Transverse colon (tissue), 4 donors: Measurements from ENCODE around the gene LSM11. TPM values are rescaled to one million over a fixed set of nuclear protein-coding genes. Genes with fewer than 3 reads are reported as not detected.
"Not testable (repeated sequence)": the region's sequence is repeated elsewhere in the genome, so short reads cannot be mapped to it uniquely, and the experiment has no call there.

ENCODE experiments used
- DNase-seq: peaks from one replicate; pipeline ENCODE4 v3.0.0-alpha.2; 2019
- H3K27ac ChIP-seq, 4 donors: fragments of 200-600 bp; sonication (generic); 2 replicates each; pipeline ENCODE4 v1.5.1; 2016 to 2018; ENCODE audit warnings: inconsistent platforms in 4 of 4
- H3K27me3 ChIP-seq: fragments of 200-600 bp; sonication (generic); 2 replicates; pipeline ENCODE4 v1.5.1; 2017; ENCODE audit warnings: inconsistent platforms
- H3K36me3 ChIP-seq, 4 donors: fragments of 200-600 bp; sonication (generic); 2 replicates each; pipeline ENCODE4 v1.5.1; 2017 to 2019; ENCODE audit warnings: inconsistent platforms in 4 of 4
- H3K4me1 ChIP-seq, 4 donors: fragments of 200-600 bp; sonication (generic); 2 replicates each; pipeline ENCODE4 v1.5.1; 2017 to 2020; ENCODE audit warnings: inconsistent platforms in 4 of 4
- H3K4me3 ChIP-seq, 4 donors: fragments of 200-600 bp; sonication (generic); 1 replicate in 1 of 4; 2 replicates in 3 of 4; pipeline versions ENCODE4 v1.5.1 to v1.6.1; 2017 to 2019; ENCODE audit warnings: inconsistent platforms in 4 of 4
- H3K9me3 ChIP-seq, 2 donors: fragments of 200-600 bp; sonication (generic); 2 replicates each; pipeline ENCODE4 v1.5.1; 2017 to 2019; ENCODE audit warnings: inconsistent platforms in 2 of 2
- EP300 ChIP-seq: sonication (generic); formaldehyde crosslinking; IDR thresholded peaks from one replicate; pipeline ENCODE4 v1.6.1; 2017; ENCODE audit warnings: antibody characterized with exemption, low read depth
- POLR2A ChIP-seq: fragments of 450-650 bp; IDR thresholded peaks from one replicate; pipeline ENCODE4 v1.6.1; 2016; ENCODE audit warnings: antibody characterized with exemption, mild to moderate bottlenecking, moderate library complexity
- POLR2AphosphoS5 ChIP-seq, 3 donors: sonication (generic); formaldehyde crosslinking; IDR thresholded peaks; one replicate each; pipeline ENCODE4 v1.6.1; 2016; ENCODE audit warnings: antibody characterized with exemption in 3 of 3
- WGBS, 2 donors: methylation state at CpG; one replicate each; pipeline ENCODE4 v1.1.5; 2018; ENCODE audit warnings: low coverage in 1 of 2; 5-methylcytosine and 5-hydroxymethylcytosine counted together
- in situ Hi-C, 4 donors: fragments of 200-750 bp; cut with MboI; loops; one replicate each; pipeline versions ENCODE4 v1.15.0 to v1.15.1; 2017; ENCODE audit warnings: low sequenced_read_pairs in 3 of 4, low pct_ligation_motif_present in 1 of 4, low pct_unique_long_range_greater_than_20kb in 1 of 4
- intact Hi-C: fragments of 100-400 bp; cut with DNase I; formaldehyde crosslinking; loops from one replicate; pipeline ENCODE4 v1.15.1; 2023; ENCODE audit warnings: low total_unique reads
- total RNA-seq, 4 donors: library from RNA; depleted of rRNA; stranded (reverse); fragments of >200 nt; gene quantifications; one replicate each; pipeline ENCODE4 v1.1.0, GENCODE V29; 2016
- TF ChIP-seq, protein P1 (sequence below), 5 experiments: fragments of 200-600 bp in 3 of 5; fragments of 450-650 bp in 2 of 5; sonication (generic) in 3 of 5; IDR thresholded peaks; 1 replicate in 2 of 5; 2 replicates in 3 of 5; pipeline ENCODE4 v1.5.1; 2016 to 2017; ENCODE audit warnings: antibody characterized with exemption in 5 of 5, inconsistent platforms in 3 of 5, mild to moderate bottlenecking in 2 of 5, moderate library complexity in 1 of 5

LSM11 gene
- total RNA-seq, 4 donors from 2014 or later = 4.1 to 10.0 (median 5.8) TPM

DNA sequence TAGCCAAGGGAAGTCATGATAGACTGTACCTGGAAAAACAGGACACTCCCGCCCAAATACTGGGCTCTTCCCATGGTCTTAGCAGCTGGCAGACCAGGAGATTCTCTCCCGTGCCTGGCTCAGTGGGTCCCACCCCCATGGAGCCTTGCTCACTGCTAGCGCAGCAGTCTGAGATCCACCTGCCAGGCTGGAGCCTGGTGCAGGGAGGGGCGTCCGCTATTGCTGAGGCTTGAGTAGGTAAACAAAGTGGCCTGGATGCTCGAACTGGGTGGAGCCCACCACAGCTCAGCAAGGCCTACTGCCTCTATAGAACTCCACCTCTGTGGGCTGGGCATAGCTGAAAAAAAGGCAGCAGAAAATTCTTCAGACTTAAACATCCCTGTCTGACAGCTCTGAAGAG, 22.4 kb upstream of the LSM11 start:
- in situ Hi-C loops (loop anchor here in 2 of 4 donors (25.0 kb wide), 3 partner anchors 234 to 384 kb away; a partner anchor contains a TSS), intact Hi-C loops (loop anchor here (5.0 kb wide), 1 partner anchor 394 kb away; no protein-coding TSS in a partner anchor)
- Histone ChIP-seq H3K4me3 (no peak overlapping the region), H3K9me3 (no peaks in the 10 kb centered on the region), H3K4me1 (peaks cover 0 to 12% (median 9%) of the 10 kb centered on the region in 4 donors), H3K27me3 (no peaks in the 10 kb centered on the region), H3K36me3 (no peaks in the 10 kb centered on the region), H3K27ac (no peak overlapping the region)
- TF ChIP-seq, protein P1, sequence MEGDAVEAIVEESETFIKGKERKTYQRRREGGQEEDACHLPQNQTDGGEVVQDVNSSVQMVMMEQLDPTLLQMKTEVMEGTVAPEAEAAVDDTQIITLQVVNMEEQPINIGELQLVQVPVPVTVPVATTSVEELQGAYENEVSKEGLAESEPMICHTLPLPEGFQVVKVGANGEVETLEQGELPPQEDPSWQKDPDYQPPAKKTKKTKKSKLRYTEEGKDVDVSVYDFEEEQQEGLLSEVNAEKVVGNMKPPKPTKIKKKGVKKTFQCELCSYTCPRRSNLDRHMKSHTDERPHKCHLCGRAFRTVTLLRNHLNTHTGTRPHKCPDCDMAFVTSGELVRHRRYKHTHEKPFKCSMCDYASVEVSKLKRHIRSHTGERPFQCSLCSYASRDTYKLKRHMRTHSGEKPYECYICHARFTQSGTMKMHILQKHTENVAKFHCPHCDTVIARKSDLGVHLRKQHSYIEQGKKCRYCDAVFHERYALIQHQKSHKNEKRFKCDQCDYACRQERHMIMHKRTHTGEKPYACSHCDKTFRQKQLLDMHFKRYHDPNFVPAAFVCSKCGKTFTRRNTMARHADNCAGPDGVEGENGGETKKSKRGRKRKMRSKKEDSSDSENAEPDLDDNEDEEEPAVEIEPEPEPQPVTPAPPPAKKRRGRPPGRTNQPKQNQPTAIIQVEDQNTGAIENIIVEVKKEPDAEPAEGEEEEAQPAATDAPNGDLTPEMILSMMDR (IDR thresholded peaks at IDR 0.05) = no peak
- no peak for TF ChIP-seq POLR2A
- no peak for TF ChIP-seq EP300
- TF ChIP-seq POLR2AphosphoS5 (IDR thresholded peaks at IDR 0.05) = no peak
- 63% methylated on average over 6 of the region's 6 CpGs; no CpG with 5 or more reads in 1 of the 2 donors for WGBS, 2 donors
- peak; percentile 32 for DNase-seq

DNA sequence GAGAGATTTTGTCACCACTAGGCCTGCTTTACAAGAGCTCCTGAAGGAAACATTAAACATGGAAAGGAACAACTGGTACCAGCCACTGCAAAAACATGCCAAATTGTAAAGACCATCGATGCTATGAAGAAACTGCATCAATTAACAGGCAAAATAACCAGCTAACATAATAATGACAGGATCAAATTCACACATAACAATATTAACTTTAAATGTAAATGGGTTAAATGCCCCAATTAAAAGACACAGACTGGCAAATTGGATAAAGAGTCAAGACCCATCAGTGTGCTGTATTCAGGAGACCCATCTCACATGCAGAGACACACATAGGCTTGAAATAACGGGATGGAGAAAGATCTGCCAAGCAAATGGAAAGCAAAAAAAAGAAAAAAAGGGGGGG, 20.6 kb upstream of the LSM11 start:
- DNase-seq, H3K4me3 ChIP-seq, H3K9me3 ChIP-seq, H3K27ac ChIP-seq, H3K27me3 ChIP-seq, H3K36me3 ChIP-seq: not testable (repeated sequence)
- in situ Hi-C loops = loop anchor here in 2 of 4 donors (25.0 kb wide), 3 partner anchors 236 to 386 kb away; a partner anchor contains a TSS
- intact Hi-C loops = loop anchor here (5.0 kb wide), 1 partner anchor 396 kb away; no protein-coding TSS in a partner anchor
- WGBS, 2 donors = 75 to 96% methylated on average over 1 to 2 of the region's 2 CpGs
- peaks cover 0 to 10% (median 8%) of the 10 kb centered on the region in 4 donors for H3K4me1 ChIP-seq

DNA sequence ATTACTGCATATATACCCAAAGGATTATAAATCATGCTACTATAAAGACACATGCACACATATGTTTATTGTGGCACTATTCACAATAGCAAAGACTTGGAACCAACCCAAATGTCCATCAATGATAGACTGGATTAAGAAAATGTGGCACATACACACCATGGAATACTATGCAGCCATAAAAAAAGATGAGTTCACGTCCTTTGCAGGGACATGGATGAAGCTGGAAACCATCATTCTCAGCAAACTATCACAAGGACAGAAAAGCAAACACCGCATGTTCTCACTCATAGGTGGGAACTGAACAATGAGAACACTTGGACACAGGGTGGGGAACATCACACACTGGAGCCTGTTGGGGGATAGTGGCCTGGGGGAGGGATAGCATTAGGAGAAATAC, 16.9 kb upstream of the LSM11 start:
- in situ Hi-C loops = loop anchor here in 3 of 4 donors (25.0 kb wide), 4 partner anchors 239 to 589 kb away; partner anchors contain the start of gene MED7 (in 1 of the 3)
- H3K9me3 ChIP-seq, H3K27me3 ChIP-seq, H3K27ac ChIP-seq, H3K36me3 ChIP-seq, H3K4me3 ChIP-seq, H3K4me1 ChIP-seq, intact Hi-C loops, DNase-seq: not testable (repeated sequence)
- WGBS, 2 donors = 97 to 100% methylated on average over 1 to 2 of the region's 2 CpGs

DNA sequence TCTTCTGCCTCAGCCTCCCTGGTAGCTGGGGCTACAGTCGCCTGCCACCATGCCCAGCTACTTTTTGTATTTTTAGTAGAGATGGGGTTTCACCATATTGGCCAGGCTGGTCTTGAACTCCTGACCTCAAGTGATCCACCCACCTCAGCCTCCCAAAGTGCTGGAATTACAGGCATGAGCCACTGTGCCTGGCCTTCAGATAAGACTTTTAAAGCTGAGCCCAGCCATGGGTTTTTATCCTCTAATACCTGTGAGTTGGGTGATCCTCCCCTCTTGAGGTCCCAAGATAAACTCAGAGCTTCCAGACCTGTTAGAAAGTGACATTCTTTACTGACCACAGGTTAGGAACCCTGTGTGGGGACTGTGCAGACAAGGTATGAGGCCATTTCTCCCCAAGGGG, 15.7 kb upstream of the LSM11 start:
- intact Hi-C loops, H3K27ac ChIP-seq, H3K9me3 ChIP-seq, H3K36me3 ChIP-seq, DNase-seq, H3K27me3 ChIP-seq, H3K4me3 ChIP-seq: not testable (repeated sequence)
- in situ Hi-C loops = loop anchor here in 3 of 4 donors (25.0 kb wide), 4 partner anchors 241 to 591 kb away; partner anchors contain the start of gene MED7 (in 1 of the 3)
- 76 to 80% methylated on average over 1 of the region's 1 CpG for WGBS, 2 donors
- peaks cover 0 to 15% (median 7%) of the 10 kb centered on the region in 4 donors for H3K4me1 ChIP-seq

DNA sequence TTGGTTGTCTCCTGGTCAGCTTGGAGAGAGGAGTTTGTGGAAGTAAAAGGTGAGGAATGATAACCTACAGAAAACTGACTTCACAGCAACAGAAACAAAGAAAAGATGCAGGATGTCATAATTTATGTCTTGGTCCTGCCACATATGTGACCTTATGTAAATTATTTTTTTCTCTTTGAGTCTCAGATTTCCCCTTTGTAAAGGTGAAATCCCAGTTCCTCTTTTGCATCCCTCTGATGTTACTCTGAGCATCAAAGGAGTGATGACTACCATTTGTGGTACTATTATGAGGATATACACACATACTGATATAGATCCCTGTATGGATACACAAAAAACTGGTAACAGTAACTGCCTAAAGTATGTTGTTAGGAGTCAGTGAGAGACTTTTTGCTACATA, 13.7 kb upstream of the LSM11 start:
- intact Hi-C loops = no loop called here
- H3K27me3 ChIP-seq = no peaks in the 10 kb centered on the region

More for the DNA sequence above, 13.7 kb upstream of the LSM11 start:
- peaks cover 0 to 15% (median 7%) of the 10 kb centered on the region in 4 donors for H3K4me1 ChIP-seq
- no peaks in the 10 kb centered on the region for H3K9me3 ChIP-seq
- H3K27ac ChIP-seq = no peak overlapping the region
- TF ChIP-seq POLR2AphosphoS5 (IDR thresholded peaks at IDR 0.05) (no peak), POLR2A (no peak), EP300 (no peak)
- TF ChIP-seq, protein P1 (IDR thresholded peaks at IDR 0.05) = no peak
- no peak overlapping the region for H3K4me3 ChIP-seq
- H3K36me3 ChIP-seq = peaks cover 0 to 7% (median 0%) of the 10 kb centered on the region in 4 donors
- in situ Hi-C loops = loop anchor here in 3 of 4 donors (25.0 kb wide), 4 partner anchors 243 to 593 kb away; partner anchors contain the start of gene MED7 (in 1 of the 3)
- DNase-seq = no peak
